Measurements from ENCODE around the gene RNF207.

Gene RNF207

GRCh38 chr1:6174621-6175410 lies 31.1 kb upstream of the RNF207 start:
- Histone ChIP-seq H3K36me3 (ENCODE audit: control insufficient read depth in 5 of 5, insufficient read depth in 5 of 5, low read length in 5 of 5) (no peaks in the 10 kb centered on the region), H3K4me3 (ENCODE audit: low read depth in 1 of 5, low read length in 5 of 5) (no peak overlapping the region), H3K27me3 (ENCODE audit: control insufficient read depth in 5 of 5, insufficient read depth in 4 of 5, low read length in 5 of 5) (peaks cover 46 to 68% (median 58%) of the 10 kb centered on the region in 5 donors), H3K9me3 (ENCODE audit: control insufficient read depth in 5 of 5, low read length in 5 of 5) (peaks cover 0 to 5% (median 0%) of the 10 kb centered on the region in 5 donors), H3K27ac (ENCODE audit: low read depth, low read length) (no peak overlapping the region), H3K9ac (ENCODE audit: low read length in 5 of 5) (no peak overlapping the region), H3K4me1 (ENCODE audit: control insufficient read depth in 5 of 5, insufficient read depth in 5 of 5, low read length in 5 of 5) (peaks cover 0 to 9% (median 6%) of the 10 kb centered on the region in 5 donors)

GRCh38 chr1:6175411-6175828 lies 30.5 kb upstream of the RNF207 start:
- H3K4me3 ChIP-seq (ENCODE audit: low read depth in 1 of 5, low read length in 5 of 5), result no peak overlapping the region
- peaks cover 0 to 5% (median 0%) of the 10 kb centered on the region in 5 donors for H3K9me3 ChIP-seq (ENCODE audit: control insufficient read depth in 5 of 5, low read length in 5 of 5)
- no peak overlapping the region for H3K27ac ChIP-seq (ENCODE audit: low read depth, low read length)
- no peaks in the 10 kb centered on the region for H3K36me3 ChIP-seq (ENCODE audit: control insufficient read depth in 5 of 5, insufficient read depth in 5 of 5, low read length in 5 of 5)
- no peak overlapping the region for H3K9ac ChIP-seq (ENCODE audit: low read length in 5 of 5)
- peaks cover 0 to 10% (median 6%) of the 10 kb centered on the region in 5 donors for H3K4me1 ChIP-seq (ENCODE audit: control insufficient read depth in 5 of 5, insufficient read depth in 5 of 5, low read length in 5 of 5)
- peaks cover 47 to 66% (median 56%) of the 10 kb centered on the region in 5 donors for H3K27me3 ChIP-seq (ENCODE audit: control insufficient read depth in 5 of 5, insufficient read depth in 4 of 5, low read length in 5 of 5)

- H3K9me3 ChIP-seq (ENCODE audit: control insufficient read depth in 5 of 5, low read length in 5 of 5), result peaks cover 0 to 5% (median 0%) of the 10 kb centered on the region in 5 donors
- H3K27ac ChIP-seq (ENCODE audit: low read depth, low read length), result no peak overlapping the region
- peaks cover 0 to 23% (median 10%) of the 10 kb centered on the region in 5 donors for H3K4me1 ChIP-seq (ENCODE audit: control insufficient read depth in 5 of 5, insufficient read depth in 5 of 5, low read length in 5 of 5)
- H3K27me3 ChIP-seq (ENCODE audit: control insufficient read depth in 5 of 5, insufficient read depth in 4 of 5, low read length in 5 of 5), result peaks cover 45 to 71% (median 56%) of the 10 kb centered on the region in 5 donors
- no peaks in the 10 kb centered on the region for H3K36me3 ChIP-seq (ENCODE audit: control insufficient read depth in 5 of 5, insufficient read depth in 5 of 5, low read length in 5 of 5)
- no peak overlapping the region for H3K9ac ChIP-seq (ENCODE audit: low read length in 5 of 5)
- no peak overlapping the region for H3K4me3 ChIP-seq (ENCODE audit: low read depth in 1 of 5, low read length in 5 of 5)
Observed at GRCh38 chr1:6176779-6177178, 29.1 kb upstream of the RNF207 start.

DNA sequence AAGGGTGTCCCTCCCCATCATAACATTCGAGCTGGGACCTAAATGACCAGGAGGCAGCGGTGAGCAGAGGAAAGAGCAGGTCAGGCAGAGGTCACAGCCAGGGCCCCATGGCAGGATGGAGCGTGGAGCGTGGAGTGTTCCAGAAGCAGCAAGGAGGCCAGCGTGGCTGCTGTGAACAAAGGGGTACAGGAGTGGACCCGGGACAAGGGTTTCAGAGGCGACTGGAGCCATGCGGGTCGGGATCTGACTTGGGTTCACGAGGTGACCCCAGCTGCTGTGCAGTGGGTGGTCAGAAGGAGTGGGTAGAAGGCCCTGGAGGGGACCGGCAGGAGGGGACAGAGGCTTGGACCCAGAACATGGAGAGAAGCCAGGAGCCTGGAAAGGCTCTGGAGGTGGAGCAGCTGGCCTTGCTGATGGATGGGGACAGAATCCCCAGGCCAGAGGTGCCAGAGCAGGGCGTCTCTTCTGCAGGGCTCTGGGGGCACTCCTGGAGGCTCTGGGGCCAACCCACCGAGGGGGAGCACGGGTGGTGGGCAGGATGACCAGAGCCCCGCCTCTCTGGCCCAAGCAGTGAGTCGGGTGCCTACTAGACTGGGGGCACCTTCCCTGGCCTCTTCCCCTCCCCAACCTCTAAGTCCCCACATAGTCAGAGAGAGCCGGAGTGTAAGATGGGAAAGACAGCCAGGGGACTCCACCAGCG lies 28.1 kb upstream of the RNF207 start:
- H3K9ac ChIP-seq (ENCODE audit: low read length in 5 of 5), result no peak overlapping the region
- no peak overlapping the region for H3K4me3 ChIP-seq (ENCODE audit: low read depth in 1 of 5, low read length in 5 of 5)
- H3K27me3 ChIP-seq (ENCODE audit: control insufficient read depth in 5 of 5, insufficient read depth in 4 of 5, low read length in 5 of 5), result peaks cover 41 to 61% (median 49%) of the 10 kb centered on the region in 5 donors

GRCh38 chr1:6178751-6179563 lies 27.0 kb upstream of the RNF207 start:
- Histone ChIP-seq H3K9me3 (ENCODE audit: control insufficient read depth in 5 of 5, low read length in 5 of 5) (peaks cover 0 to 5% (median 0%) of the 10 kb centered on the region in 5 donors), H3K4me3 (ENCODE audit: low read depth in 1 of 5, low read length in 5 of 5) (no peak overlapping the region), H3K27me3 (ENCODE audit: control insufficient read depth in 5 of 5, insufficient read depth in 4 of 5, low read length in 5 of 5) (peaks cover 38 to 56% (median 43%) of the 10 kb centered on the region in 5 donors), H3K9ac (ENCODE audit: low read length in 5 of 5) (no peak overlapping the region), H3K27ac (ENCODE audit: low read depth, low read length) (no peak overlapping the region), H3K4me1 (ENCODE audit: control insufficient read depth in 5 of 5, insufficient read depth in 5 of 5, low read length in 5 of 5) (peaks cover 0 to 28% (median 13%) of the 10 kb centered on the region in 5 donors), H3K36me3 (ENCODE audit: control insufficient read depth in 5 of 5, insufficient read depth in 5 of 5, low read length in 5 of 5) (no peaks in the 10 kb centered on the region)

More for the DNA sequence above, 28.1 kb upstream of the RNF207 start:
- peaks cover 0 to 23% (median 10%) of the 10 kb centered on the region in 5 donors for H3K4me1 ChIP-seq (ENCODE audit: control insufficient read depth in 5 of 5, insufficient read depth in 5 of 5, low read length in 5 of 5)
- H3K9me3 ChIP-seq (ENCODE audit: control insufficient read depth in 5 of 5, low read length in 5 of 5), result peaks cover 0 to 5% (median 0%) of the 10 kb centered on the region in 5 donors
- no peak overlapping the region for H3K27ac ChIP-seq (ENCODE audit: low read depth, low read length)
- H3K36me3 ChIP-seq (ENCODE audit: control insufficient read depth in 5 of 5, insufficient read depth in 5 of 5, low read length in 5 of 5), result no peaks in the 10 kb centered on the region

DNA sequence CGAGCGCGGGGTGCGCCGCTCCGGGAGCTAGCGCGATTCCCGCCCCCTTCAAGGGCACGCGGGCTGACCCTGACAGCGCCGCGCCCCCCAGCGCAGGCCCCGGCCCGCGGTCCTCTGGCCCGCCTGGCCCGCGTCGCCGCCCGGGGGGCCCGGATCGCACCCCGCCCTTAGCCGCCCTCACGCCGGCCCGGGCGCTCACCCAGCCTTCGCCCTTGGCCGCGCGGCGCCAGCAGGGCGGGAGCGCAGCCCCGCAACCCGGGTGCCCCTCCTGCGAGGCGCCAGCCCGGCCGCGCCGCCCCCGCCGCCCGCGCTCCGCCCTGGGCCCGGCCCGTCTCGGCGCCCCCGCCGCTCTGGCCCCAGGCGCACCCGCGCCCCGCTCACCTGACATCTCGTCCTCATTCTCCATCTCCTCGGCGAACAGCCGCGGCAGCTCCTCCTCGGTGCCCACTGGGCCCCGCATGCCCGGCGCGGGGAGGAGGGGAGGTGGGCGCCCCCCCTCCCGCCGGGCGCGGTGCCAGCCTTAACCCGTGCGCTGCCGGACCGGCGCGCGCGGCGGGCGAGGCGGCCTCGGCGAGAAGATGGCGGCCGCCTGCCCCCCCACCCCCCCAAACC lies 26.2 kb upstream of the RNF207 start:
- Histone ChIP-seq H3K9me3 (ENCODE audit: control insufficient read depth in 5 of 5, low read length in 5 of 5) (peaks cover 0 to 5% (median 0%) of the 10 kb centered on the region in 5 donors), H3K9ac (ENCODE audit: low read length in 5 of 5) (no peak overlapping the region), H3K4me3 (ENCODE audit: low read depth in 1 of 5, low read length in 5 of 5) (no peak overlapping the region), H3K27me3 (ENCODE audit: control insufficient read depth in 5 of 5, insufficient read depth in 4 of 5, low read length in 5 of 5) (peaks cover 38 to 56% (median 43%) of the 10 kb centered on the region in 5 donors), H3K36me3 (ENCODE audit: control insufficient read depth in 5 of 5, insufficient read depth in 5 of 5, low read length in 5 of 5) (peaks cover 0 to 6% (median 4%) of the 10 kb centered on the region in 5 donors), H3K27ac (ENCODE audit: low read depth, low read length) (no peak overlapping the region), H3K4me1 (ENCODE audit: control insufficient read depth in 5 of 5, insufficient read depth in 5 of 5, low read length in 5 of 5) (peaks cover 0 to 28% (median 13%) of the 10 kb centered on the region in 5 donors)

DNA sequence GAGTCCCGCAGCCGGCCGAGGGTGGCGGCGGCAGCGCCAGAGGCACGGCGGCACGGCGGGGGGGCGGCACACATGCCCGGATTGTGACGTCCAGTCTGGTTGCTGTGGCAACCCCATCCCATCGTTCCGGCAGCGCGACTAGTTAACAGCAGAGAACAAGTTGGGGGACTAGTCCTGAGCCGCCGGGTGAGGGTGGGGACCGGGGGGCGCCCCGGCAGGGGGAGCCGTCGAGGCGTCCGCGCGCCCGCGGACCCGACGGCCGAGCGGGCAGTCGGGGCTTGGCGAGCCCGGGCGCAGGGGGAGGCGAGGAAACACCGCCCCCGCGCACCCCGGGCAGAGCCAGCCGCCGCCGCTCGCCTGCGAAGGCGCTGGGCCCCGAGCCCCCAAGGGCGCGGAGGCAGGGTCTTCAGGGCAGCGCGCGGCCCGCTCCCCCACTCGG lies 25.6 kb upstream of the RNF207 start, which contains the start of gene CHD5:
TSS of gene CHD5 (minus strand) at position 54 of the 439 bp plus-strand sequence. CDS start 298 bp downstream, outside the sequence.
- Histone ChIP-seq H3K9ac (ENCODE audit: low read length in 5 of 5) (no peak within 1 kb of the TSS), H3K27ac (ENCODE audit: low read depth, low read length) (no peak within 1 kb of the TSS), H3K4me1 (ENCODE audit: control insufficient read depth in 5 of 5, insufficient read depth in 5 of 5, low read length in 5 of 5) (peaks cover 0 to 28% (median 16%) of the 10 kb centered on the region in 5 donors), H3K36me3 (ENCODE audit: control insufficient read depth in 5 of 5, insufficient read depth in 5 of 5, low read length in 5 of 5) (peaks cover 2 to 11% (median 4%) of the 10 kb centered on the region in 5 donors), H3K27me3 (ENCODE audit: control insufficient read depth in 5 of 5, insufficient read depth in 4 of 5, low read length in 5 of 5) (peaks cover 38 to 51% (median 43%) of the 10 kb centered on the region in 5 donors), H3K9me3 (ENCODE audit: control insufficient read depth in 5 of 5, low read length in 5 of 5) (peaks cover 0 to 5% (median 0%) of the 10 kb centered on the region in 5 donors), H3K4me3 (ENCODE audit: low read depth in 1 of 5, low read length in 5 of 5) (no peak within 1 kb of the TSS)

DNA sequence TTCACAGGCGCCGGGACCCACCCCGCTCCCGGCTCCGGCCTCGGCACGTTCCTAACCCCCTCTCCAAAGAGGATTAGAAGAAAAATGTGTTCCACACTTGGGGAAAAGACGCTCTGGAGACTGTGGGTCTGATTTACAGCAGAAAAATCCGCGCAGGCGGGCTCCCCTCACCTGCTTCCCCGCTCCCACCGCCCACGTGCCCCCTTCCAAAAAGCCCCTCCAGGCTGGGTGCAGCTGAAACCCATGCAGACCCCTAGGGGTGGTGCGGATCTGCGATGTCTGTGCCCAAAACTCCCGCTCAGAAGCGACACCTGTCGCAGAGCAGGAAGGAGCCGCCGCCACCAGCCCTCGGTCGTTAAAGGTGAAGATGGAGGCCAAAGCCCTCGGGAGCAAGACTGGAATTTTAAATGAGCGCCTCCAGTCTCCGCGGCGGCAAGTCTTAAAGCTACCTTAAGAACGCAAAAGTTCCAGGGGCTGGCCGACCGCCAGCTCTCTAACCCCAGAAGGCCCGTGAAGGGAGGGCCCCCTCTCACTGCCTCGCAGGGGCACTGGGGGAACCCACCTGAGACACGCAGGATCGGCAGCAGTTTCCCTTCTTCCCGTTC lies 25.1 kb upstream of the RNF207 start:
- Histone ChIP-seq H3K27me3 (ENCODE audit: control insufficient read depth in 5 of 5, insufficient read depth in 4 of 5, low read length in 5 of 5) (peaks cover 37 to 47% (median 43%) of the 10 kb centered on the region in 5 donors), H3K36me3 (ENCODE audit: control insufficient read depth in 5 of 5, insufficient read depth in 5 of 5, low read length in 5 of 5) (peaks cover 4 to 16% (median 8%) of the 10 kb centered on the region in 5 donors), H3K4me1 (ENCODE audit: control insufficient read depth in 5 of 5, insufficient read depth in 5 of 5, low read length in 5 of 5) (peaks cover 0 to 33% (median 20%) of the 10 kb centered on the region in 5 donors), H3K4me3 (ENCODE audit: low read depth in 1 of 5, low read length in 5 of 5) (no peak overlapping the region), H3K9me3 (ENCODE audit: control insufficient read depth in 5 of 5, low read length in 5 of 5) (no peaks in the 10 kb centered on the region), H3K9ac (ENCODE audit: low read length in 5 of 5) (no peak overlapping the region), H3K27ac (ENCODE audit: low read depth, low read length) (no peak overlapping the region)

DNA sequence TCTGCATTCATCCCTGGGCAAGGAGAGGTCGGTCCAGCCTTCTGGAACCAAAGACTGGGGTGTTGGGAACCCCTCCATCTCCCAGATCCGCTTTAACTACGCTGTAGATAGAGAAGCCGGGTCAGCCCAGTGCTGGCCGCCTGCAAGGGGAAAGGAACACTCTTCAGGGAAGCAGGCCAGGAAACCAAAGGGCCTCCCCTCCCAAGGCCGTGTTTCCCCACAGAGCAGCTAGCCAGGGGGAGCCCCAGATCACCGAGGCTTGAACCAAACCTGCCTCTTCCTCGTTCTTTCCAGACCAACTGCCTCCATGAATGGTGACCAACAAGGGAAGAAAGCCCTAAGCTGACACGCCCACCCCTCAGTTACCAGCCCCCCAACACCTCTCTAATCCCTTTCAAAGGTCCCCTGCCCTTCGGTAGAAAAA lies 24.6 kb upstream of the RNF207 start:
- Histone ChIP-seq H3K27me3 (ENCODE audit: control insufficient read depth in 5 of 5, insufficient read depth in 4 of 5, low read length in 5 of 5) (peaks cover 32 to 42% (median 40%) of the 10 kb centered on the region in 5 donors), H3K9ac (ENCODE audit: low read length in 5 of 5) (no peak overlapping the region), H3K36me3 (ENCODE audit: control insufficient read depth in 5 of 5, insufficient read depth in 5 of 5, low read length in 5 of 5) (peaks cover 4 to 18% (median 10%) of the 10 kb centered on the region in 5 donors), H3K4me3 (ENCODE audit: low read depth in 1 of 5, low read length in 5 of 5) (no peak overlapping the region), H3K9me3 (ENCODE audit: control insufficient read depth in 5 of 5, low read length in 5 of 5) (no peaks in the 10 kb centered on the region), H3K27ac (ENCODE audit: low read depth, low read length) (no peak overlapping the region), H3K4me1 (ENCODE audit: control insufficient read depth in 5 of 5, insufficient read depth in 5 of 5, low read length in 5 of 5) (peaks cover 0 to 33% (median 20%) of the 10 kb centered on the region in 5 donors)
